Breast epithelium (tissue), 3 donors: ENCODE measurements around the gene CA7.

Experiments
- POLR2A ChIP-seq: fragments of 450-650 bp; IDR thresholded peaks from one replicate; pipeline ENCODE4 v1.6.1; 2016; ENCODE audit warnings: antibody characterized with exemption, mild to moderate bottlenecking, moderate library complexity
- TF ChIP-seq, protein P1 (sequence below), 3 donors: fragments of 450-650 bp; IDR thresholded peaks; one replicate each; pipeline ENCODE4 v1.5.1; 2016 to 2017; ENCODE audit warnings: antibody characterized with exemption in 3 of 3, mild to moderate bottlenecking in 3 of 3, moderate library complexity in 3 of 3

DNA sequence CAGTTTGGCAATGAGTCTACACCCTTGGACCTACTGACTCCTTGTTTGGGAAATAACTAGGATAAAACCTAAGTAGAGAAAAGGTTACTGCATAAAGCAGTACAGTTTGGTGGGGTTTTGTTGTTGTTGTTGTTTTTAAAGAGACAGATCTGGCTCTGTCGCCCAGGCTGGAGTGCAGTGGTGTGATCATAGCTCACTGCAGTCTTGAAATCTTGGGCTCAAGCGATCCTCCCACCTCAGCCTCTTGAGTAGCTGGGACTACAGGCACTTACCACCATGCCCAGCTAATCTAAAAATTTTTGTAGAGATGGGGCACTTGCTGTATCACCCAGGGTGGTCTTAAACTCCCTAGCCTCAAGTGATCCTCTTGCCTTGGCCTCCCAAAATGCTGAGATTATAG, 37.3 kb downstream of the CA7 start:
- TF ChIP-seq, protein P1, sequence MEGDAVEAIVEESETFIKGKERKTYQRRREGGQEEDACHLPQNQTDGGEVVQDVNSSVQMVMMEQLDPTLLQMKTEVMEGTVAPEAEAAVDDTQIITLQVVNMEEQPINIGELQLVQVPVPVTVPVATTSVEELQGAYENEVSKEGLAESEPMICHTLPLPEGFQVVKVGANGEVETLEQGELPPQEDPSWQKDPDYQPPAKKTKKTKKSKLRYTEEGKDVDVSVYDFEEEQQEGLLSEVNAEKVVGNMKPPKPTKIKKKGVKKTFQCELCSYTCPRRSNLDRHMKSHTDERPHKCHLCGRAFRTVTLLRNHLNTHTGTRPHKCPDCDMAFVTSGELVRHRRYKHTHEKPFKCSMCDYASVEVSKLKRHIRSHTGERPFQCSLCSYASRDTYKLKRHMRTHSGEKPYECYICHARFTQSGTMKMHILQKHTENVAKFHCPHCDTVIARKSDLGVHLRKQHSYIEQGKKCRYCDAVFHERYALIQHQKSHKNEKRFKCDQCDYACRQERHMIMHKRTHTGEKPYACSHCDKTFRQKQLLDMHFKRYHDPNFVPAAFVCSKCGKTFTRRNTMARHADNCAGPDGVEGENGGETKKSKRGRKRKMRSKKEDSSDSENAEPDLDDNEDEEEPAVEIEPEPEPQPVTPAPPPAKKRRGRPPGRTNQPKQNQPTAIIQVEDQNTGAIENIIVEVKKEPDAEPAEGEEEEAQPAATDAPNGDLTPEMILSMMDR (IDR thresholded peaks at IDR 0.05) = no peak
- TF ChIP-seq POLR2A = no peak
